IMR-90 (cell line): ENCODE results near the gene PODXL2. TPM values are rescaled to one million over a fixed set of nuclear protein-coding genes. Genes with fewer than 3 reads are reported as not detected.

Experiments
- ATAC-seq: fragments of 200-7000 bp; cut with Tn5 transposase; 2 replicates; pipeline ENCODE4 v1.9.1; 2020; ENCODE audit warnings: low read depth, mild to moderate bottlenecking, moderate library complexity
- BruUV-seq: library from RNA; stranded (reverse); fragments of 400-500 nt; replicated peaks from 2 replicates; lab custom pipeline; 2021; lab: Mats Ljungman, UMichigan
- CTCF ChIA-PET: fragments of 300-600 bp; formaldehyde crosslinking; extraction: SDS; loops from one replicate; lab custom pipeline; 2021; ENCODE audit warnings: antibody characterized with exemption; lab: Yijun Ruan, JAX
- POLR2A ChIA-PET: fragments of 300-600 bp; sonication (Branson Sonifier 250); formaldehyde crosslinking; loops from one replicate; lab custom pipeline; 2022; ENCODE audit warnings: antibody characterized with exemption; ENCODE audit not compliant: unreplicated experiment; lab: Charles Lee
- DNase-seq: peaks from one replicate; pipeline ENCODE4 v3.0.0; 2013
- H2AFZ ChIP-seq: replicated peaks from 2 replicates; pipeline ENCODE3; 2013; ENCODE audit warnings: low read length, mild to moderate bottlenecking; ENCODE audit not compliant: poor library complexity
- H2AK5ac ChIP-seq: 2 replicates; pipeline ENCODE4 v1.6.1; 2013; ENCODE audit warnings: low read depth, low read length, inconsistent platforms
- H2AK9ac ChIP-seq: replicated peaks from 2 replicates; pipeline ENCODE3; 2013; ENCODE audit warnings: mild to moderate bottlenecking, low read depth, low read length, moderate library complexity; ENCODE audit not compliant: poor library complexity
- H2BK120ac ChIP-seq: 2 replicates; pipeline ENCODE4 v1.6.1; 2013; ENCODE audit warnings: low read depth, low read length, inconsistent platforms
- H2BK15ac ChIP-seq: 3 replicates; pipeline ENCODE4 v1.6.1; 2013; ENCODE audit warnings: low read depth, low read length, inconsistent platforms
- H2BK20ac ChIP-seq: 2 replicates; pipeline ENCODE4 v1.6.1; 2013; ENCODE audit warnings: low read depth, mild to moderate bottlenecking, inconsistent platforms, low read length, moderate library complexity
- H2BK5ac ChIP-seq: 2 replicates; pipeline ENCODE4 v1.6.1; 2013; ENCODE audit warnings: mild to moderate bottlenecking, low read depth, low read length, inconsistent platforms; ENCODE audit not compliant: poor library complexity, severe bottlenecking
- H3K14ac ChIP-seq: replicated peaks from 2 replicates; pipeline ENCODE4 v1.6.1; 2013; ENCODE audit warnings: low read depth, low read length, inconsistent platforms
- H3K18ac ChIP-seq: 2 replicates; pipeline ENCODE4 v1.6.1; 2013; ENCODE audit warnings: low read depth, low read length, control low read depth
- H3K23ac ChIP-seq: 2 replicates; pipeline ENCODE4 v1.6.1; 2013; ENCODE audit warnings: low read depth, low read length, inconsistent platforms
- H3K27ac ChIP-seq: 2 replicates; pipeline ENCODE4 v1.5.1; 2013; ENCODE audit warnings: mild to moderate bottlenecking, control low read depth, low read length; ENCODE audit not compliant: insufficient read depth
- H3K27me3 ChIP-seq: 2 replicates; pipeline ENCODE4 v1.6.1; 2013; ENCODE audit warnings: low read length; ENCODE audit not compliant: control insufficient read depth, insufficient read depth
- H3K36me3 ChIP-seq: 2 replicates; pipeline ENCODE4 v1.6.1; 2013; ENCODE audit warnings: low read length, mixed read lengths; ENCODE audit not compliant: control insufficient read depth, insufficient read depth
- H3K4ac ChIP-seq: 2 replicates; pipeline ENCODE4 v1.6.1; 2013; ENCODE audit warnings: low read depth, low read length, inconsistent platforms
- H3K4me1 ChIP-seq: 2 replicates; pipeline ENCODE4 v1.6.1; 2013; ENCODE audit warnings: low read length, mixed read lengths; ENCODE audit not compliant: control insufficient read depth, insufficient read depth
- H3K4me2 ChIP-seq: 2 replicates; pipeline ENCODE4 v1.6.1; 2013; ENCODE audit warnings: low read depth, mild to moderate bottlenecking, control low read depth, low read length, moderate library complexity
- H3K4me3 ChIP-seq: 2 replicates; pipeline ENCODE4 v1.5.1; 2013; ENCODE audit warnings: low read depth, mild to moderate bottlenecking, control low read depth, low read length, moderate library complexity; ENCODE audit not compliant: insufficient read depth
- H3K56ac ChIP-seq: 2 replicates; pipeline ENCODE4 v1.6.1; 2013; ENCODE audit warnings: low read length, inconsistent platforms; ENCODE audit not compliant: insufficient read depth; ENCODE audit errors: extremely low read depth
- H3K79me1 ChIP-seq, 2 experiments: 2 replicates each; pipeline ENCODE4 v1.6.1; 2013; ENCODE audit warnings: low read length in 2 of 2, inconsistent platforms in 1 of 2, low read depth in 1 of 2
- H3K9ac ChIP-seq: 2 replicates; pipeline ENCODE4 v1.6.1; 2013; ENCODE audit warnings: low read depth, low read length, control low read depth
- H3K9me1 ChIP-seq: 2 replicates; pipeline ENCODE4 v1.6.1; 2013; ENCODE audit warnings: low read length, inconsistent platforms; ENCODE audit not compliant: insufficient read depth
- H3K9me3 ChIP-seq: 2 replicates; pipeline ENCODE4 v1.6.1; 2013; ENCODE audit warnings: low read length; ENCODE audit not compliant: control insufficient read depth, insufficient read depth
- H4K20me1 ChIP-seq: 2 replicates; pipeline ENCODE4 v1.6.1; 2013; ENCODE audit warnings: low read length, inconsistent platforms; ENCODE audit not compliant: insufficient read depth
- H4K5ac ChIP-seq: 2 replicates; pipeline ENCODE4 v1.6.1; 2013; ENCODE audit warnings: mild to moderate bottlenecking, low read depth, low read length, control low read depth
- H4K8ac ChIP-seq, 2 experiments: 2 replicates each; pipeline ENCODE4 v1.6.1; 2013; ENCODE audit warnings: low read depth in 2 of 2, low read length in 2 of 2, control low read depth in 1 of 2, inconsistent platforms in 1 of 2
- H4K91ac ChIP-seq: 2 replicates; pipeline ENCODE4 v1.6.1; 2013; ENCODE audit warnings: low read depth, low read length, inconsistent platforms; ENCODE audit not compliant: insufficient read depth
- POLR2A ChIP-seq: IDR thresholded peaks from 2 replicates; pipeline ENCODE4 v1.6.1; 2012; ENCODE audit warnings: mild to moderate bottlenecking, low read depth, low read length
- RAD21 ChIP-seq: IDR thresholded peaks from 2 replicates; pipeline ENCODE4 v1.6.1; 2012; ENCODE audit warnings: low read length, improper control_type of control experiment
- WGBS, 2 experiments: methylation state at CpG; one replicate each; pipeline versions ENCODE4 v1.1.5 to v1.1.7; 2013; ENCODE audit warnings: missing lambda C conversion rate in 2 of 2; ENCODE audit not compliant: insufficient read length in 1 of 2; ENCODE audit errors: extremely low coverage in 2 of 2; 5-methylcytosine and 5-hydroxymethylcytosine counted together
- dilution Hi-C: fragments of 300-500 bp; cut with HindIII; formaldehyde crosslinking; loops from one replicate; pipeline ENCODE4 v1.14.3; 2018; ENCODE audit warnings: low sequenced_read_pairs; ENCODE audit not compliant: unreplicated experiment
- in situ Hi-C: fragments of 300-500 bp; cut with MboI; formaldehyde crosslinking; loops from 3 replicates; pipeline ENCODE4 v1.14.3; 2019; ENCODE audit warnings: low sequenced_read_pairs, inconsistent platforms, mixed read lengths
- intact Hi-C: fragments of 100-400 bp; cut with micrococcal nuclease; formaldehyde crosslinking; loops from 2 replicates; pipeline ENCODE4 v1.10.0; 2022
- polyA plus RNA-seq, 3 experiments: library from polyadenylated mRNA; depleted of rRNA; stranded (reverse); fragments of >200 nt; gene quantifications; 2 replicates each; pipeline ENCODE4 v1.2.3, GENCODE V29; 2012; ENCODE audit warnings: low replicate concordance in 1 of 3
- total RNA-seq: library from RNA; depleted of rRNA; stranded (reverse); fragments of >200 nt; gene quantifications from 2 replicates; pipeline ENCODE4 v1.2.3, GENCODE V29; 2012

PODXL2 gene
- total and polyA plus RNA-seq, 2 of the 4 experiments (the other 2 are of a cell fraction), result 1.6 to 5.4 TPM

DNA sequence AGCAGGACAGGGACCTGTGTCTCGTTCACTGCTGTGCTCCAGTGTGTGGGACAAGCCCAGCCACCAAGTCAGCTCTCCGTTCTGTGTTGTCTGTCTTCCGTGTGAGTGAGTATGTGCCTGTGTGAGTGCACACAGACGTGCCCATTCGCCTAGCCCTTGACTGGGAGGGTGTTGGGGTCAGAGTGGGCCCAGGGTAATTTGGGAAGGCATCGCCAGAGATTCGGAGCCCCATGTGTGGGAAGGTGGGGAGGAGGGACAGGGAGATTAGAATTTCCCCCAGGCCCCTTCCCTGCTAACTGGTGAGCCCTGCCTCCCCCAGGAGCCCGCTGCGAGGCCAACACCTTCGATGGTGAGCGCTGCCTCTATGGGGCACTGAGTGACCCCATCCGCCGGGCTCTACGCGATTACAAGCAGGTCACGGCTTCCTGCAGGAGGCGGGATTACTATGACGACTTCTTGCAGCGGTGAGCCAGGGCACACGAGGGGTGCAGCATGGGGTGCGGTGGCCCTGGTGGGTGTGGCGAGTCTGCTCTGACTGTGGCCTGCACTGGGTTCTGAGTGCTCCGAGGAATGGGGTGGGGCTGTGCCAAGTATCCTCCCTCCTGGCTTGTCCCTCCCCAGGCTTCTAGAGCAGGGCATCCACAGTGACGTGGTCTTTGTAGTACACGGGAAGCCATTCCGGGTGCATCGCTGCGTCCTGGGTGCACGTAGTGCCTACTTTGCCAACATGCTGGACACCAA lies 46.8 kb downstream of the PODXL2 start:
- Histone ChIP-seq H4K5ac (no peak overlapping the region), H3K9me1 (peaks cover 9% of the 10 kb centered on the region; the same call in 1 of the 2 replicates), H2BK5ac (no peak overlapping the region), H3K27me3 (no peaks in the 10 kb centered on the region), H3K36me3 (peaks cover 31% of the 10 kb centered on the region), H2BK15ac (no peak overlapping the region), H3K79me1 (peaks cover 19 to 33% of the 10 kb centered on the region in 2 experiments), H4K20me1 (no peaks in the 10 kb centered on the region; the same call in none of the 2 replicates), H3K18ac (no peak overlapping the region), H2AK5ac (no peak overlapping the region; the same call in 1 of the 2 replicates), H3K9ac (no peak overlapping the region), H2AFZ (peak overlapping the region; percentile 51), H3K4me3 (no peak overlapping the region), H3K23ac (no peak overlapping the region; the same call in 1 of the 2 replicates), H4K8ac (no peak overlapping the region), H3K14ac (no peak overlapping the region), H3K27ac (no peak overlapping the region), H3K4me1 (peaks cover 10% of the 10 kb centered on the region), H3K4ac (no peak overlapping the region), H2BK120ac (no peak overlapping the region), H4K91ac (no peak overlapping the region), H2BK20ac (no peak overlapping the region), H3K56ac (no peak overlapping the region), H3K9me3 (no peaks in the 10 kb centered on the region), H2AK9ac (peak overlapping the region; percentile 50), H3K4me2 (no peak overlapping the region)
- dilution Hi-C loops (no loop called here), intact Hi-C loops (no loop called here), in situ Hi-C loops (no loop called here)
- ATAC-seq (no peak), DNase-seq (no peak)
- 93% methylated on average over 10 of the region's 29 CpGs; no CpG with 5 or more reads in 1 of the 2 experiments for WGBS, 2 experiments
- TF ChIP-seq RAD21 (no peak), POLR2A (no peak)
- no TSS peak for BruUV-seq
- POLR2A ChIA-PET, result no interaction called here
- CTCF ChIA-PET, result no interaction called here
